Measurements from ENCODE around the gene ASCC1. TPM values are rescaled to one million over a fixed set of nuclear protein-coding genes. Genes with fewer than 3 reads are reported as not detected.

The ASCC1 gene
- total and polyA plus RNA-seq, 2 of the 13 experiments (the other 11 are each of a cell fraction or from before 2014, with no cell fraction given): 21.6 to 30.1 TPM

DNA sequence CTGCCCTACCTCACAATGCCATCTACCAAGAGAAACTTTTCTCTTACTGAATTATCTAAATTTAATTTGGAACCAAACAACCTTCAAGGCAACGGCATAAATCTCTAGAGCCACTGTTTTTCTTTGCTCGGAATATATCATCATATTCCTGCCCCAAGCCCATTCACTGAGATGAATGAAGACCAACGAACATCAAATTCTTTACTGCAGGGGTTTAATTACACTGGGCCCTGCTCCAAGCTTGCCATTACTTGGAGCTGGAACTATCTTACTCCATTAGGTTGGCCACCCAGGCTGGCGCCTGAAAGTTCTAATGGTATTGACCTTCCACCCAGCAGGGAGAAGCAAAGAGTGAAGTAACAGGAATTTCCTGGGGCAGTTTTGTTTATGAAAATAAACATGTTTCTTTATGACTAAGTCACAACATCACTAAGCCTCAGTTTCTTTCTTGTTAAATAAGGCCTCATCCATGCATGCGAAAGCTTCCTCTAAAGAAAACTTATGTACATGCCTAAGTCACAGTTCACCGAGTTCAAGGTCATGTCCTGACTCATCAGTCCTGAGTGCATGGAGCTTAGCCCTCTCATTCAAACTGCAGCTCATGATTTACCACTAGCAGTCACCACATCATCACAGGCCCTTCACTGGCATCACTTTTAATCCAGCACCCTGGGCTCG is 42.3 kb downstream of the ASCC1 start (continued):
- TF ChIP-seq RXRB (CRISPR knock-in tag; IDR thresholded peaks at IDR 0.05; ENCODE audit: borderline replicate concordance) (0 out of 2 replicates have a peak, but pooled peaks have one; percentile 22), FOSL2 (CRISPR knock-in tag; IDR thresholded peaks at IDR 0.05) (peak; percentile 85), MAFK (conservative IDR thresholded peaks at IDR 0.05 in 1 of 2, IDR thresholded peaks at IDR 0.05 in 1 of 2; ENCODE audit: low read length in 2 of 2) (peak in 1 of 2 experiments; percentile 36; a peak in 2 of 4 replicates), SOX13 (IDR thresholded peaks at IDR 0.05) (no peak), SOX13 (CRISPR knock-in tag; conservative IDR thresholded peaks at IDR 0.05 in 1 of 2, IDR thresholded peaks at IDR 0.05 in 1 of 2) (no peak)

- FAIRE-seq (peak; percentile 12), ATAC-seq (no peak), DNase-seq (ENCODE audit: low spot score) (no peak)
- 98% methylated on average over 3 of the region's 3 CpGs for WGBS (ENCODE audit: low lambda C conversion rate)
- intact Hi-C loops (cut with micrococcal nuclease; ENCODE audit: unreplicated experiment): loop anchor here (10.0 kb wide), 1 partner anchor 68 kb away; no protein-coding TSS in a partner anchor
- CTCF ChIA-PET (ENCODE audit: low intra/inter-chr PET ratio, low total read pairs): no interaction called here
- in situ Hi-C loops (cut with HindIII; ENCODE audit: extremely low pct_ligation_motif_present, low pct_unique_long_range_greater_than_20kb): no loop called here
- no peak overlapping the region for H2AFZ ChIP-seq (ENCODE audit: low read length)
- H3K4me1 ChIP-seq (ENCODE audit: insufficient read depth, low read length): peaks cover 32% of the 10 kb centered on the region
- no peaks in the 10 kb centered on the region for H3K79me2 ChIP-seq (ENCODE audit: insufficient read depth, low read length)
- TF ChIP-seq HDAC6 (IDR thresholded peaks at IDR 0.05; ENCODE audit: low read depth, low read length) (no peak), CERS6 (CRISPR knock-in tag; IDR thresholded peaks at IDR 0.05) (no peak), NR2C2 (CRISPR knock-in tag; IDR thresholded peaks at IDR 0.05; ENCODE audit: borderline replicate concordance) (no peak), GLI4 (CRISPR knock-in tag; IDR thresholded peaks at IDR 0.05; ENCODE audit: borderline replicate concordance) (no peak), POGZ (CRISPR knock-in tag; IDR thresholded peaks at IDR 0.05) (no peak), GTF3A (CRISPR knock-in tag; conservative IDR thresholded peaks at IDR 0.05) (no peak)
- POLR2A ChIA-PET: no interaction called here
- no peak overlapping the region for H3K4me3 ChIP-seq (replicated peaks in 1 of 3; ENCODE audit: insufficient read depth in 1 of 3, low read depth in 2 of 3, low read length in 3 of 3)
- H3K9me3 ChIP-seq (ENCODE audit: low read length): no peaks in the 10 kb centered on the region
- no peak overlapping the region for H3K9ac ChIP-seq (ENCODE audit: insufficient read depth, low read depth, low read length)
- no peak overlapping the region for H3K27ac ChIP-seq (ENCODE audit: extremely low read length, insufficient read depth, low read length)
- no peaks in the 10 kb centered on the region for H4K20me1 ChIP-seq (ENCODE audit: insufficient read depth, low read length)
- H3K4me2 ChIP-seq (ENCODE audit: low read depth, low read length): no peak overlapping the region
- H3K36me3 ChIP-seq (replicated peaks in 1 of 2; ENCODE audit: control insufficient read depth in 1 of 2, insufficient read depth in 2 of 2, low read length in 2 of 2): peaks cover 2 to 12% of the 10 kb centered on the region in 2 experiments; a peak in 3 of 5 replicates
- no peaks in the 10 kb centered on the region for H3K27me3 ChIP-seq (ENCODE audit: control insufficient read depth in 1 of 2, insufficient read depth in 2 of 2, low read length in 2 of 2)
- no TSS peak for BruUV-seq (replicated peaks)
Measured at GRCh38 chr10:72173262-72173618, 42.8 kb downstream of the ASCC1 start.

All from HepG2 (cell line).